Caco-2 (cell line): ENCODE data around the gene UGT1A6. TPM values are rescaled to one million over a fixed set of nuclear protein-coding genes. Genes with fewer than 3 reads are reported as not detected.

ENCODE experiments used
- BruUV-seq: library from RNA; stranded (reverse); fragments of 400-500 nt; replicated peaks from 2 replicates; lab custom pipeline; 2021; lab: Mats Ljungman, UMichigan
- CTCF ChIA-PET: fragments of 300-600 bp; sonication (Branson Sonifier 250); formaldehyde crosslinking; loops from one replicate; lab custom pipeline; 2022; ENCODE audit warnings: antibody characterized with exemption; lab: Charles Lee
- POLR2A ChIA-PET: fragments of 300-600 bp; sonication (Branson Sonifier 250); formaldehyde crosslinking; loops from one replicate; lab custom pipeline; 2022; ENCODE audit warnings: antibody characterized with exemption; lab: Charles Lee
- DNase-seq, 2 experiments: peaks; one replicate each; pipeline versions ENCODE4 v3.0.0 to v3.0.0-alpha.2; 2020 to 2022
- H3K27me3 ChIP-seq: replicated peaks from 2 replicates; pipeline ENCODE4 v1.6.0; 2011; ENCODE audit warnings: low read length; ENCODE audit not compliant: control insufficient read depth, insufficient read depth
- H3K36me3 ChIP-seq: 2 replicates; pipeline ENCODE4 v1.5.1; 2011; ENCODE audit warnings: low read length; ENCODE audit not compliant: control insufficient read depth, insufficient read depth
- H3K4me1 ChIP-seq: fragments of 250-450 bp; sonication (Bioruptor Pico); 2 replicates; pipeline ENCODE4 v1.5.1; 2020; ENCODE audit warnings: mild to moderate bottlenecking
- H3K4me3 ChIP-seq: 2 replicates; pipeline ENCODE4 v1.5.1; 2011; ENCODE audit warnings: low read depth, mild to moderate bottlenecking, control low read depth, low read length
- H3K9me3 ChIP-seq: fragments of 250-450 bp; sonication (Bioruptor Pico); 2 replicates; pipeline ENCODE4 v1.5.1; 2020; ENCODE audit warnings: mild to moderate bottlenecking, moderate library complexity
- H3K27ac Mint-ChIP-seq: one replicate; pipeline ENCODE4 v1.8.0; 2022; ENCODE audit warnings: mixed read lengths; ENCODE audit not compliant: unreplicated experiment
- H3K27me3 Mint-ChIP-seq: one replicate; pipeline ENCODE4 v1.8.0; 2022; ENCODE audit warnings: mixed read lengths; ENCODE audit not compliant: insufficient read depth, unreplicated experiment
- H3K36me3 Mint-ChIP-seq: one replicate; pipeline ENCODE4 v1.8.0; 2022; ENCODE audit warnings: mild to moderate bottlenecking, mixed read lengths; ENCODE audit not compliant: insufficient read depth, unreplicated experiment
- H3K4me1 Mint-ChIP-seq: one replicate; pipeline ENCODE4 v1.8.0; 2022; ENCODE audit warnings: low read depth, mixed read lengths; ENCODE audit not compliant: unreplicated experiment
- H3K4me3 Mint-ChIP-seq: one replicate; pipeline ENCODE4 v1.8.0; 2022; ENCODE audit warnings: mild to moderate bottlenecking, moderate library complexity, mixed read lengths; ENCODE audit not compliant: unreplicated experiment
- H3K9me3 Mint-ChIP-seq: one replicate; pipeline ENCODE4 v1.8.0; 2022; ENCODE audit warnings: mixed read lengths; ENCODE audit not compliant: unreplicated experiment
- CTCF ChIP-seq, 2 experiments: fragments of 200-600 bp in 1 of 2; IDR thresholded peaks; 1 replicate in 1 of 2; 2 replicates in 1 of 2; pipeline versions ENCODE4 v1.5.1 to v1.8.0; 2011 to 2022; ENCODE audit warnings: antibody characterized with exemption in 1 of 2, control low read depth in 1 of 2, inconsistent platforms in 1 of 2, low read depth in 1 of 2, low read length in 1 of 2, mild to moderate bottlenecking in 1 of 2, moderate library complexity in 1 of 2; ENCODE audit not compliant: insufficient read depth in 1 of 2, severe bottlenecking in 1 of 2, unreplicated experiment in 1 of 2
- intact Hi-C: fragments of 100-400 bp; cut with micrococcal nuclease; formaldehyde crosslinking; loops from one replicate; pipeline ENCODE4 v1.10.0; 2022; ENCODE audit not compliant: unreplicated experiment
- total RNA-seq: library from RNA; stranded (reverse); gene quantifications from 2 replicates; pipeline ENCODE4 v1.2.3, GENCODE V29; 2022

The UGT1A6 gene
- total RNA-seq, 1 experiment from 2014 or later, result 33.9 TPM

GRCh38 chr2:233680361-233681045 is 12.2 kb upstream of the UGT1A6 start:
- no peak overlapping the region for H3K27ac Mint-ChIP-seq
- Histone ChIP-seq H3K36me3 (no peaks in the 10 kb centered on the region), H3K4me3 (no peak overlapping the region), H3K4me1 (no peaks in the 10 kb centered on the region), H3K9me3 (no peaks in the 10 kb centered on the region), H3K27me3 (no peaks in the 10 kb centered on the region)
- H3K36me3 Mint-ChIP-seq, result no peaks in the 10 kb centered on the region
- BruUV-seq, result no TSS peak
- DNase-seq, result no peak
- ChIA-PET CTCF (no interaction called here), POLR2A (no interaction called here)
- no peak for TF ChIP-seq CTCF (IDR thresholded peaks at IDR 0.05; ENCODE audit: insufficient read depth in 1 of 2, low read depth in 1 of 2, low read length in 1 of 2, severe bottlenecking in 1 of 2, unreplicated experiment in 1 of 2)
- no peak overlapping the region for H3K4me3 Mint-ChIP-seq
- no peaks in the 10 kb centered on the region for H3K4me1 Mint-ChIP-seq
- H3K9me3 Mint-ChIP-seq, result no peaks in the 10 kb centered on the region
- intact Hi-C loops, result no loop called here
- no peaks in the 10 kb centered on the region for H3K27me3 Mint-ChIP-seq

GRCh38 chr2:233681521-233682099 is 11.1 kb upstream of the UGT1A6 start, which contains the start of gene UGT1A7:
Gene UGT1A7, plus strand, starts transcription at chr2:233681901. Its CDS starts 37 bp downstream, at chr2:233681938.
- BruUV-seq, result no TSS peak
- CTCF ChIA-PET, result no interaction called here
- Mint-ChIP-seq H3K36me3 (no peaks in the 10 kb centered on the region), H3K4me3 (no peak within 1 kb of the TSS), H3K9me3 (no peaks in the 10 kb centered on the region), H3K27me3 (no peaks in the 10 kb centered on the region), H3K4me1 (no peaks in the 10 kb centered on the region), H3K27ac (no peak within 1 kb of the TSS)
- Histone ChIP-seq H3K9me3 (no peaks in the 10 kb centered on the region), H3K4me1 (no peaks in the 10 kb centered on the region), H3K4me3 (no peak within 1 kb of the TSS), H3K36me3 (no peaks in the 10 kb centered on the region), H3K27me3 (no peaks in the 10 kb centered on the region)
- DNase-seq, result no peak
- POLR2A ChIA-PET, result no interaction called here
- no peak for TF ChIP-seq CTCF (IDR thresholded peaks at IDR 0.05; ENCODE audit: insufficient read depth in 1 of 2, low read depth in 1 of 2, low read length in 1 of 2, severe bottlenecking in 1 of 2, unreplicated experiment in 1 of 2)
- intact Hi-C loops, result no loop called here

GRCh38 chr2:233684640-233685039 is 8.1 kb upstream of the UGT1A6 start:
- no peaks in the 10 kb centered on the region for H3K4me1 Mint-ChIP-seq
- H3K36me3 ChIP-seq, result no peaks in the 10 kb centered on the region
- ChIA-PET CTCF (no interaction called here), POLR2A (no interaction called here)
- H3K9me3 Mint-ChIP-seq, result no peaks in the 10 kb centered on the region
- intact Hi-C loops, result loop anchor here (1.0 kb wide), 1 partner anchor 9 kb away; no protein-coding TSS in a partner anchor
- H3K9me3 ChIP-seq, result no peaks in the 10 kb centered on the region
- no peaks in the 10 kb centered on the region for H3K27me3 ChIP-seq
- H3K27ac Mint-ChIP-seq, result no peak overlapping the region
- H3K27me3 Mint-ChIP-seq, result no peaks in the 10 kb centered on the region
- H3K4me1 ChIP-seq, result peaks cover 7% of the 10 kb centered on the region; the same call in 1 of the 2 replicates
- TF ChIP-seq CTCF (IDR thresholded peaks at IDR 0.05; ENCODE audit: insufficient read depth in 1 of 2, low read depth in 1 of 2, low read length in 1 of 2, severe bottlenecking in 1 of 2, unreplicated experiment in 1 of 2), result no peak
- no peak overlapping the region for H3K4me3 ChIP-seq
- no TSS peak for BruUV-seq
- no peak for DNase-seq
- no peak overlapping the region for H3K4me3 Mint-ChIP-seq
- no peaks in the 10 kb centered on the region for H3K36me3 Mint-ChIP-seq
